HEK293 (cell line): ENCODE measurements around the gene TBX1.

Experiments
- RBAK ChIP-seq: fragments of 450-650 bp; formaldehyde crosslinking; IDR thresholded peaks from 2 replicates; pipeline ENCODE4 v1.5.1; 2016; ENCODE audit warnings: missing biosample characterization, missing genetic modification characterization
- ZBTB1 ChIP-seq: fragments of 450-650 bp; formaldehyde crosslinking; IDR thresholded peaks from 2 replicates; pipeline ENCODE4 v1.5.1; 2016; ENCODE audit warnings: missing biosample characterization, missing genetic modification characterization
- ZFP69B ChIP-seq: fragments of 450-650 bp; formaldehyde crosslinking; IDR thresholded peaks from 2 replicates; pipeline ENCODE4 v1.5.1; 2016; ENCODE audit warnings: missing biosample characterization, missing genetic modification characterization
- ZNF121 ChIP-seq: fragments of 450-650 bp; formaldehyde crosslinking; IDR thresholded peaks from 2 replicates; pipeline ENCODE4 v1.5.1; 2016; ENCODE audit warnings: missing biosample characterization, missing genetic modification characterization
- ZNF24 ChIP-seq: fragments of 450-650 bp; formaldehyde crosslinking; IDR thresholded peaks from 2 replicates; pipeline ENCODE4 v1.5.1; 2016; ENCODE audit warnings: missing biosample characterization, missing genetic modification characterization
- ZNF366 ChIP-seq: fragments of 450-650 bp; formaldehyde crosslinking; conservative IDR thresholded peaks from 2 replicates; pipeline ENCODE4 v1.5.1; 2016; ENCODE audit warnings: missing biosample characterization, missing genetic modification characterization
- ZNF571 ChIP-seq: fragments of 450-650 bp; formaldehyde crosslinking; IDR thresholded peaks from 2 replicates; pipeline ENCODE4 v1.5.0; 2017; ENCODE audit warnings: missing biosample characterization, missing genetic modification characterization
- ZNF585B ChIP-seq: fragments of 450-650 bp; formaldehyde crosslinking; IDR thresholded peaks from 2 replicates; pipeline ENCODE4 v1.5.1; 2016; ENCODE audit warnings: missing biosample characterization, missing genetic modification characterization
- ZNF596 ChIP-seq: fragments of 450-650 bp; IDR thresholded peaks from 2 replicates; pipeline ENCODE4 v1.5.0; 2018; ENCODE audit warnings: missing biosample characterization, mild to moderate bottlenecking, missing genetic modification characterization, moderate library complexity
- ZNF76 ChIP-seq: fragments of 450-650 bp; formaldehyde crosslinking; IDR thresholded peaks from 2 replicates; pipeline ENCODE4; 2016; ENCODE audit warnings: low read depth, missing biosample characterization, missing genetic modification characterization, borderline replicate concordance
- TF ChIP-seq, protein P1 (sequence below): fragments of 450-650 bp; formaldehyde crosslinking; IDR thresholded peaks from 2 replicates; pipeline ENCODE4 v1.5.1; 2016; ENCODE audit warnings: missing biosample characterization, missing genetic modification characterization
- TF ChIP-seq, protein P2 (sequence below): fragments of 450-650 bp; formaldehyde crosslinking; IDR thresholded peaks from 2 replicates; pipeline ENCODE4 v1.5.1; 2017; ENCODE audit warnings: missing biosample characterization, missing genetic modification characterization
- TF ChIP-seq, protein P3 (sequence below): fragments of 450-650 bp; formaldehyde crosslinking; IDR thresholded peaks from 2 replicates; pipeline ENCODE4 v1.5.1; 2016; ENCODE audit warnings: missing biosample characterization, missing genetic modification characterization

DNA sequence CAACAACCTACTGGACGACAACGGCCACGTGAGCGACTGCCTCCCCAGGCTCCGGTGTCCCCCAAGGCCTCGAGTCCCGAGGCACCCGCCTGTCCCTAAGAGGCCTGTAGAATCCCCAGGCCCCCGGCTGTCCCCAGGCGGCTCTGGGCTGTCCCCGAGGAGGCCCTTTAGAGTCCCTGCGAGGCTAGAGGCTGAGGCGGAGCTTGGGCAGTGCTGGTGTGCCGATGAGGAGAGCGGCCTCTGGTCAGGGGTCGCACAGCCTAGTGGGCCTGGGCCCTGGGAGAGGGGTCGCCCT lies 3.7 kb downstream of the TBX1 start:
- TF ChIP-seq ZNF585B (tag by site-specific recombination) (no peak), ZNF76 (tag by site-specific recombination) (no peak), ZFP69B (no peak), ZNF571 (no peak), ZNF121 (no peak), ZBTB1 (tag by site-specific recombination) (no peak), ZNF366 (tag by site-specific recombination) (no peak), ZNF24 (no peak), RBAK (no peak), ZNF596 (no peak)
- TF ChIP-seq, protein P1, sequence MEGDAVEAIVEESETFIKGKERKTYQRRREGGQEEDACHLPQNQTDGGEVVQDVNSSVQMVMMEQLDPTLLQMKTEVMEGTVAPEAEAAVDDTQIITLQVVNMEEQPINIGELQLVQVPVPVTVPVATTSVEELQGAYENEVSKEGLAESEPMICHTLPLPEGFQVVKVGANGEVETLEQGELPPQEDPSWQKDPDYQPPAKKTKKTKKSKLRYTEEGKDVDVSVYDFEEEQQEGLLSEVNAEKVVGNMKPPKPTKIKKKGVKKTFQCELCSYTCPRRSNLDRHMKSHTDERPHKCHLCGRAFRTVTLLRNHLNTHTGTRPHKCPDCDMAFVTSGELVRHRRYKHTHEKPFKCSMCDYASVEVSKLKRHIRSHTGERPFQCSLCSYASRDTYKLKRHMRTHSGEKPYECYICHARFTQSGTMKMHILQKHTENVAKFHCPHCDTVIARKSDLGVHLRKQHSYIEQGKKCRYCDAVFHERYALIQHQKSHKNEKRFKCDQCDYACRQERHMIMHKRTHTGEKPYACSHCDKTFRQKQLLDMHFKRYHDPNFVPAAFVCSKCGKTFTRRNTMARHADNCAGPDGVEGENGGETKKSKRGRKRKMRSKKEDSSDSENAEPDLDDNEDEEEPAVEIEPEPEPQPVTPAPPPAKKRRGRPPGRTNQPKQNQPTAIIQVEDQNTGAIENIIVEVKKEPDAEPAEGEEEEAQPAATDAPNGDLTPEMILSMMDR (tag by site-specific recombination): no peak
- TF ChIP-seq, protein P2, sequence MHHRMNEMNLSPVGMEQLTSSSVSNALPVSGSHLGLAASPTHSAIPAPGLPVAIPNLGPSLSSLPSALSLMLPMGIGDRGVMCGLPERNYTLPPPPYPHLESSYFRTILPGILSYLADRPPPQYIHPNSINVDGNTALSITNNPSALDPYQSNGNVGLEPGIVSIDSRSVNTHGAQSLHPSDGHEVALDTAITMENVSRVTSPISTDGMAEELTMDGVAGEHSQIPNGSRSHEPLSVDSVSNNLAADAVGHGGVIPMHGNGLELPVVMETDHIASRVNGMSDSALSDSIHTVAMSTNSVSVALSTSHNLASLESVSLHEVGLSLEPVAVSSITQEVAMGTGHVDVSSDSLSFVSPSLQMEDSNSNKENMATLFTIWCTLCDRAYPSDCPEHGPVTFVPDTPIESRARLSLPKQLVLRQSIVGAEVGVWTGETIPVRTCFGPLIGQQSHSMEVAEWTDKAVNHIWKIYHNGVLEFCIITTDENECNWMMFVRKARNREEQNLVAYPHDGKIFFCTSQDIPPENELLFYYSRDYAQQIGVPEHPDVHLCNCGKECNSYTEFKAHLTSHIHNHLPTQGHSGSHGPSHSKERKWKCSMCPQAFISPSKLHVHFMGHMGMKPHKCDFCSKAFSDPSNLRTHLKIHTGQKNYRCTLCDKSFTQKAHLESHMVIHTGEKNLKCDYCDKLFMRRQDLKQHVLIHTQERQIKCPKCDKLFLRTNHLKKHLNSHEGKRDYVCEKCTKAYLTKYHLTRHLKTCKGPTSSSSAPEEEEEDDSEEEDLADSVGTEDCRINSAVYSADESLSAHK: no peak
- TF ChIP-seq, protein P3, sequence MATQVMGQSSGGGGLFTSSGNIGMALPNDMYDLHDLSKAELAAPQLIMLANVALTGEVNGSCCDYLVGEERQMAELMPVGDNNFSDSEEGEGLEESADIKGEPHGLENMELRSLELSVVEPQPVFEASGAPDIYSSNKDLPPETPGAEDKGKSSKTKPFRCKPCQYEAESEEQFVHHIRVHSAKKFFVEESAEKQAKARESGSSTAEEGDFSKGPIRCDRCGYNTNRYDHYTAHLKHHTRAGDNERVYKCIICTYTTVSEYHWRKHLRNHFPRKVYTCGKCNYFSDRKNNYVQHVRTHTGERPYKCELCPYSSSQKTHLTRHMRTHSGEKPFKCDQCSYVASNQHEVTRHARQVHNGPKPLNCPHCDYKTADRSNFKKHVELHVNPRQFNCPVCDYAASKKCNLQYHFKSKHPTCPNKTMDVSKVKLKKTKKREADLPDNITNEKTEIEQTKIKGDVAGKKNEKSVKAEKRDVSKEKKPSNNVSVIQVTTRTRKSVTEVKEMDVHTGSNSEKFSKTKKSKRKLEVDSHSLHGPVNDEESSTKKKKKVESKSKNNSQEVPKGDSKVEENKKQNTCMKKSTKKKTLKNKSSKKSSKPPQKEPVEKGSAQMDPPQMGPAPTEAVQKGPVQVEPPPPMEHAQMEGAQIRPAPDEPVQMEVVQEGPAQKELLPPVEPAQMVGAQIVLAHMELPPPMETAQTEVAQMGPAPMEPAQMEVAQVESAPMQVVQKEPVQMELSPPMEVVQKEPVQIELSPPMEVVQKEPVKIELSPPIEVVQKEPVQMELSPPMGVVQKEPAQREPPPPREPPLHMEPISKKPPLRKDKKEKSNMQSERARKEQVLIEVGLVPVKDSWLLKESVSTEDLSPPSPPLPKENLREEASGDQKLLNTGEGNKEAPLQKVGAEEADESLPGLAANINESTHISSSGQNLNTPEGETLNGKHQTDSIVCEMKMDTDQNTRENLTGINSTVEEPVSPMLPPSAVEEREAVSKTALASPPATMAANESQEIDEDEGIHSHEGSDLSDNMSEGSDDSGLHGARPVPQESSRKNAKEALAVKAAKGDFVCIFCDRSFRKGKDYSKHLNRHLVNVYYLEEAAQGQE (tag by site-specific recombination): no peak
